Brain microvascular endothelial cell (primary cell): ENCODE measurements around the gene KRTAP12-4.
"Not testable (repeated sequence)": the region's sequence is repeated elsewhere in the genome, so short reads cannot be mapped to it uniquely, and the experiment has no call there.

ENCODE experiments used
- DNase-seq: peaks from one replicate; pipeline ENCODE4 v3.0.0-alpha.2; 2020
- H3K27ac ChIP-seq: fragments of 250-450 bp; sonication (Bioruptor Pico); 2 replicates; pipeline ENCODE4 v1.5.1; 2020; ENCODE audit warnings: mild to moderate bottlenecking, moderate library complexity
- H3K27me3 ChIP-seq: fragments of 250-450 bp; sonication (Bioruptor Pico); replicated peaks from 2 replicates; pipeline ENCODE4 v1.5.1; 2020; ENCODE audit warnings: mild to moderate bottlenecking
- H3K36me3 ChIP-seq: fragments of 250-450 bp; sonication (Bioruptor Pico); replicated peaks from 2 replicates; pipeline ENCODE4 v1.5.1; 2020; ENCODE audit warnings: mild to moderate bottlenecking
- H3K4me3 ChIP-seq: 2 replicates; pipeline ENCODE4 v1.5.1; 2011; ENCODE audit warnings: low read depth, mild to moderate bottlenecking, control low read depth, low read length, moderate library complexity
- CTCF ChIP-seq: IDR thresholded peaks from 2 replicates; pipeline ENCODE4 v1.5.1; 2011; ENCODE audit warnings: low read depth, mild to moderate bottlenecking, moderate library complexity, low read length, control low read depth, inconsistent platforms; ENCODE audit errors: missing control alignments
- in situ Hi-C: cut with HindIII; loops from 2 replicates; pipeline ENCODE4 v1.10.0; 2017; ENCODE audit warnings: low sequenced_read_pairs, low pct_ligation_motif_present

Gene KRTAP12-4

GRCh38 chr21:44701023-44701400 lies 46.6 kb upstream of the KRTAP12-4 start:
- in situ Hi-C loops = no loop called here
- no peak for DNase-seq
- no peak overlapping the region for H3K4me3 ChIP-seq
- H3K36me3 ChIP-seq = no peaks in the 10 kb centered on the region
- no peak for TF ChIP-seq CTCF
- H3K27me3 ChIP-seq = peaks cover 76% of the 10 kb centered on the region
- no peak overlapping the region for H3K27ac ChIP-seq

GRCh38 chr21:44700101-44701022 lies 45.9 kb upstream of the KRTAP12-4 start:
- Histone ChIP-seq H3K27ac (no peak overlapping the region), H3K27me3 (peaks cover 73% of the 10 kb centered on the region), H3K4me3 (no peak overlapping the region), H3K36me3 (no peaks in the 10 kb centered on the region)
- DNase-seq = no peak
- no peak for TF ChIP-seq CTCF
- in situ Hi-C loops = no loop called here

GRCh38 chr21:44699502-44700001 lies 45.1 kb upstream of the KRTAP12-4 start:
- Histone ChIP-seq H3K4me3 (no peak overlapping the region), H3K27me3 (peaks cover 67% of the 10 kb centered on the region), H3K27ac (no peak overlapping the region), H3K36me3 (no peaks in the 10 kb centered on the region)
- in situ Hi-C loops = no loop called here
- DNase-seq = no peak
- TF ChIP-seq CTCF = no peak

- in situ Hi-C loops = no loop called here
These were observed 43.6 kb upstream of the KRTAP12-4 start for GRCh38 chr21:44697811-44698734.

GRCh38 chr21:44697172-44697810 lies 42.8 kb upstream of the KRTAP12-4 start, which contains the start of gene KRTAP10-12:
KRTAP10-12 (plus strand) TSS chr21:44697172; CDS start chr21:44697202, 30 bp downstream.
- in situ Hi-C loops, H3K36me3 ChIP-seq, DNase-seq, H3K4me3 ChIP-seq, H3K27ac ChIP-seq: not testable (repeated sequence)
- peaks cover 45% of the 10 kb centered on the region for H3K27me3 ChIP-seq

More at GRCh38 chr21:44697811-44698734, 43.6 kb upstream of the KRTAP12-4 start:
- no peak for DNase-seq
- H3K4me3 ChIP-seq = no peak overlapping the region
- H3K27ac ChIP-seq = no peak overlapping the region
- H3K27me3 ChIP-seq = peaks cover 52% of the 10 kb centered on the region
- no peaks in the 10 kb centered on the region for H3K36me3 ChIP-seq
- no peak for TF ChIP-seq CTCF
